Measurements from ENCODE around the gene THRB. TPM values are rescaled to one million over a fixed set of nuclear protein-coding genes. Genes with fewer than 3 reads are reported as not detected.

The THRB gene
- total and polyA plus RNA-seq, 12 donors: 3.8 to 32.8 (median 26.0) TPM

GRCh38 chr3:24154781-24155180 lies 339.9 kb downstream of the THRB start:
- DNase-seq (no peak), ATAC-seq (no peak)
- Histone ChIP-seq H3K36me3 (no peaks in the 10 kb centered on the region), H3K4me1 (peaks cover 0 to 18% (median 7%) of the 10 kb centered on the region in 9 donors), H3K27ac (no peak overlapping the region), H3K4me3 (no peak overlapping the region), H3K9me3 (no peaks in the 10 kb centered on the region), H3K27me3 (no peaks in the 10 kb centered on the region)
- 38 to 48% methylated on average over 1 of the region's 1 CpG for WGBS, 2 donors
- no peak for TF ChIP-seq CTCF (IDR thresholded peaks at IDR 0.05)
- intact Hi-C loops (cut with DNase I): no loop called here

- ATAC-seq (no peak), DNase-seq (no peak)
- H3K4me1 ChIP-seq: peaks cover 0 to 18% (median 7%) of the 10 kb centered on the region in 9 donors
- TF ChIP-seq CTCF (IDR thresholded peaks at IDR 0.05): no peak
- no peaks in the 10 kb centered on the region for H3K27me3 ChIP-seq
- intact Hi-C loops (cut with DNase I): no loop called here
- no peak overlapping the region for H3K27ac ChIP-seq
- H3K9me3 ChIP-seq: no peaks in the 10 kb centered on the region
- no peaks in the 10 kb centered on the region for H3K36me3 ChIP-seq
- WGBS, 2 donors: 87 to 96% methylated on average over 2 of the region's 2 CpGs
- no peak overlapping the region for H3K4me3 ChIP-seq
Observed at GRCh38 chr3:24154013-24154695, 340.5 kb downstream of the THRB start.

GRCh38 chr3:24151594-24151993 lies 343.1 kb downstream of the THRB start:
- Histone ChIP-seq H3K4me1 (peaks cover 0 to 18% (median 8%) of the 10 kb centered on the region in 9 donors), H3K27ac (peak overlapping the region in 5 of 10 donors; percentile 23 to 57 (median 32)), H3K36me3 (no peaks in the 10 kb centered on the region), H3K9me3 (no peaks in the 10 kb centered on the region), H3K4me3 (no peak overlapping the region), H3K27me3 (no peaks in the 10 kb centered on the region)
- 30 to 43% methylated on average over 3 of the region's 3 CpGs for WGBS, 2 donors
- ATAC-seq (peak in 6 of 8 donors; percentile 16 to 69 (median 60)), DNase-seq (no peak)
- no peak for TF ChIP-seq CTCF (IDR thresholded peaks at IDR 0.05)
- intact Hi-C loops (cut with DNase I): no loop called here

- intact Hi-C loops (cut with DNase I): no loop called here
- peaks cover 0 to 2% (median 0%) of the 10 kb centered on the region in 9 donors for H3K36me3 ChIP-seq
- no peak for DNase-seq
- no peaks in the 10 kb centered on the region for H3K9me3 ChIP-seq
- TF ChIP-seq CTCF (IDR thresholded peaks at IDR 0.05): no peak
- no peak for ATAC-seq
- no peak overlapping the region for H3K27ac ChIP-seq
- no peak overlapping the region for H3K4me3 ChIP-seq
- H3K4me1 ChIP-seq: peaks cover 0 to 36% (median 25%) of the 10 kb centered on the region in 9 donors
- H3K27me3 ChIP-seq: no peaks in the 10 kb centered on the region
- WGBS, 2 donors: 78 to 80% methylated on average over 2 of the region's 2 CpGs
Observed at GRCh38 chr3:24149032-24149431, 345.6 kb downstream of the THRB start.
